OCI-LY3 (cell line): ENCODE measurements around the gene PRPF19.

Source experiments
- H2AFZ ChIP-seq: fragments of 200-600, 300-600 bp; shearing (Covaris generic); 2 replicates; pipeline ENCODE4 v1.6.0; 2014; ENCODE audit warnings: antibody characterized with exemption, low read depth, low read length
- H3K27ac ChIP-seq: fragments of 200-600, 300-600 bp; sonication (generic); 2 replicates; pipeline ENCODE4 v1.5.1; 2014; ENCODE audit warnings: mild to moderate bottlenecking, low read length, moderate library complexity, mixed read lengths
- H3K27me3 ChIP-seq: fragments of 200-600, 300-600 bp; sonication (generic); 2 replicates; pipeline ENCODE4 v1.6.1; 2014; ENCODE audit warnings: low read depth, low read length, mixed read lengths
- H3K36me3 ChIP-seq: fragments of 200-600, 300-600 bp; sonication (generic); replicated peaks from 2 replicates; pipeline ENCODE3; 2014; ENCODE audit warnings: low read depth, low read length, mixed read lengths
- H3K4me1 ChIP-seq: fragments of 300-600, 200-600 bp; sonication (generic); 2 replicates; pipeline ENCODE4 v1.6.1; 2014; ENCODE audit warnings: low read length, mixed read lengths
- H3K4me2 ChIP-seq: fragments of 200-600, 300-600 bp; sonication (generic); 2 replicates; pipeline ENCODE4 v1.6.1; 2014; ENCODE audit warnings: low read length, mixed read lengths
- H3K4me3 ChIP-seq: fragments of 300-600, 200-600 bp; sonication (generic); 2 replicates; pipeline ENCODE4 v1.5.1; 2014; ENCODE audit warnings: antibody characterized with exemption, mild to moderate bottlenecking, low read length, moderate library complexity
- H3K79me2 ChIP-seq: fragments of 300-600, 200-600 bp; shearing (Covaris generic); 2 replicates; pipeline ENCODE4 v1.6.1; 2014; ENCODE audit warnings: mild to moderate bottlenecking, low read length, mixed read lengths
- H3K9ac ChIP-seq: fragments of 300-600, 200-600 bp; shearing (Covaris generic); 2 replicates; pipeline ENCODE4 v1.6.0; 2014; ENCODE audit warnings: mild to moderate bottlenecking, low read length, moderate library complexity
- H3K9me3 ChIP-seq: fragments of 200-600, 300-600 bp; shearing (Covaris generic); 2 replicates; pipeline ENCODE4 v1.6.1; 2014; ENCODE audit warnings: low read length, mixed read lengths; ENCODE audit not compliant: insufficient read depth
- H4K20me1 ChIP-seq: fragments of 200-600, 300-600 bp; sonication (generic); 2 replicates; pipeline ENCODE4 v1.6.1; 2016; ENCODE audit warnings: low read length, mixed read lengths; ENCODE audit not compliant: insufficient read depth
- EZH2phosphoT487 ChIP-seq: fragments of 200-600 bp; shearing (Covaris generic); IDR thresholded peaks from 2 replicates; pipeline ENCODE4 v1.6.1; 2018; ENCODE audit warnings: antibody characterized with exemption, mixed run types, low read depth
- TF ChIP-seq, protein P1 (sequence below): fragments of 200-600, 300-600 bp; sonication (generic); IDR thresholded peaks from 2 replicates; pipeline ENCODE4 v1.5.1; 2014; ENCODE audit warnings: antibody characterized with exemption, low read length, low read depth

Gene PRPF19

GRCh38 chr11:60866911-60867870 is 39.2 kb downstream of the PRPF19 start, which contains the start of gene ZP1:
Gene ZP1 (plus strand): TSS chr11:60867542. CDS start chr11:60867562, 20 bp downstream.
- H3K9ac ChIP-seq, result no peak within 1 kb of the TSS
- H3K36me3 ChIP-seq, result no peaks in the 10 kb centered on the region
- no peak within 1 kb of the TSS for H3K4me2 ChIP-seq
- H3K4me3 ChIP-seq, result no peak within 1 kb of the TSS
- no peaks in the 10 kb centered on the region for H3K27me3 ChIP-seq
- H4K20me1 ChIP-seq, result no peaks in the 10 kb centered on the region
- no peak within 1 kb of the TSS for H3K27ac ChIP-seq
- TF ChIP-seq, protein P1, sequence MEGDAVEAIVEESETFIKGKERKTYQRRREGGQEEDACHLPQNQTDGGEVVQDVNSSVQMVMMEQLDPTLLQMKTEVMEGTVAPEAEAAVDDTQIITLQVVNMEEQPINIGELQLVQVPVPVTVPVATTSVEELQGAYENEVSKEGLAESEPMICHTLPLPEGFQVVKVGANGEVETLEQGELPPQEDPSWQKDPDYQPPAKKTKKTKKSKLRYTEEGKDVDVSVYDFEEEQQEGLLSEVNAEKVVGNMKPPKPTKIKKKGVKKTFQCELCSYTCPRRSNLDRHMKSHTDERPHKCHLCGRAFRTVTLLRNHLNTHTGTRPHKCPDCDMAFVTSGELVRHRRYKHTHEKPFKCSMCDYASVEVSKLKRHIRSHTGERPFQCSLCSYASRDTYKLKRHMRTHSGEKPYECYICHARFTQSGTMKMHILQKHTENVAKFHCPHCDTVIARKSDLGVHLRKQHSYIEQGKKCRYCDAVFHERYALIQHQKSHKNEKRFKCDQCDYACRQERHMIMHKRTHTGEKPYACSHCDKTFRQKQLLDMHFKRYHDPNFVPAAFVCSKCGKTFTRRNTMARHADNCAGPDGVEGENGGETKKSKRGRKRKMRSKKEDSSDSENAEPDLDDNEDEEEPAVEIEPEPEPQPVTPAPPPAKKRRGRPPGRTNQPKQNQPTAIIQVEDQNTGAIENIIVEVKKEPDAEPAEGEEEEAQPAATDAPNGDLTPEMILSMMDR, result no peak
- TF ChIP-seq EZH2phosphoT487, result no peak
- H2AFZ ChIP-seq, result no peak within 1 kb of the TSS
- H3K9me3 ChIP-seq, result no peaks in the 10 kb centered on the region
- no peaks in the 10 kb centered on the region for H3K4me1 ChIP-seq
- no peaks in the 10 kb centered on the region for H3K79me2 ChIP-seq

- Histone ChIP-seq H3K9me3 (no peaks in the 10 kb centered on the region), H2AFZ (no peak overlapping the region), H3K4me2 (no peak overlapping the region), H4K20me1 (no peaks in the 10 kb centered on the region), H3K79me2 (no peaks in the 10 kb centered on the region), H3K36me3 (no peaks in the 10 kb centered on the region), H3K4me3 (no peak overlapping the region), H3K27me3 (no peaks in the 10 kb centered on the region), H3K4me1 (no peaks in the 10 kb centered on the region), H3K27ac (no peak overlapping the region), H3K9ac (no peak overlapping the region)
- TF ChIP-seq, protein P1, result no peak
- TF ChIP-seq EZH2phosphoT487, result no peak
These were observed 41.4 kb downstream of the PRPF19 start for GRCh38 chr11:60864856-60865513.

DNA sequence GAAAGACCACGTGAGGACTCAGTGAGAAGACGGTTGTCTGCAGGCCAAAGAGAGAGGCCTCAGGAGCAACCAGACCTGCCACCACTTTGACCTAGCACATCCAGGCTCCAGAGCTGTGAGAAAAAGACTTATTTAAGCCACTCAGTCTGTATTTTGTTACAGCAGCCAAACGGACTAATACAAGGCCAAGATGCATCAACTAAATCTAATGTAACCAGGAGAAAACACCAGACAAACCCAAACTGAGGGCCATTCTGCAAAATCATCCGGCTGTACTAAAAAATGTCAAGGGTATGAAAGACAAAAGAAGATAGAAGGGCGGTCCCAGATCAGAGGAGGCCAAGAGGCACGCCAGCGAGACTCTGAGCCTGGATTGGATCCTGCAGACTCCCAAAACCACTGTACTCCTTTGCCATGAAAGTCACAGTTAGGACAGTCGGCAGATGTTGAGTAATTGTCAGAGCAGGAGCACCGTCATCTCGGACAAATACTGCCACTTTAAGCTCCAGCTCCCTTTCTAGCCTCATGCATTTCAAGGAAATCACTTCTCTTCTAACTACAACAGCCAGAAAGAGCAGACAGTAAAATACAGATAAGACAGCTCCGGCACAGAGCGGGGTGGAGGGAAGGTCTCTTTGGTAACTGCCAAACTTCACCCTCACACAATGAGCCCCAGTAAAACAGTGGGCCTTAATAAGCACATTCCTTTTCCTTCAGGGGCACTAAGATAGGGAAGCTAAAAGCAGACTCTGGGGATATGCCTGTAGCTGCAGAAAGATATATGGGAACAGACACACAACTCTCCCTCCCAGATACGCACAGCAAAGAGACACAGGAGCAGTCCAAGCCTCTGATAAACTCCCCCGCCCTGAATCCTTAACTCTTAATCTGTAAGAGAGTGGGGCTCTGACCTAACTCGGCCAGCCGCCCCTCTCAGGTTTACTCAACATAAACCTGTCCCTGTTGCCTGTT is 42.5 kb downstream of the PRPF19 start:
- TF ChIP-seq, protein P1, result no peak
- TF ChIP-seq EZH2phosphoT487, result no peak
- H3K9ac ChIP-seq, result no peak overlapping the region
- no peaks in the 10 kb centered on the region for H3K79me2 ChIP-seq
- H3K4me1 ChIP-seq, result peaks cover 2% of the 10 kb centered on the region
- no peaks in the 10 kb centered on the region for H4K20me1 ChIP-seq
- no peaks in the 10 kb centered on the region for H3K9me3 ChIP-seq
- no peaks in the 10 kb centered on the region for H3K27me3 ChIP-seq
- no peak overlapping the region for H3K4me3 ChIP-seq
- H3K27ac ChIP-seq, result no peak overlapping the region
- no peak overlapping the region for H3K4me2 ChIP-seq
- H2AFZ ChIP-seq, result no peak overlapping the region
- H3K36me3 ChIP-seq, result no peaks in the 10 kb centered on the region
